ENCODE results near the gene NFE2L1. TPM values are rescaled to one million over a fixed set of nuclear protein-coding genes. Genes with fewer than 3 reads are reported as not detected.

NFE2L1 gene
- total and polyA plus RNA-seq, 8 donors = 27.4 to 74.0 (median 44.5) TPM

- no peak for ATAC-seq
- WGBS, 2 donors = 57 to 78% methylated on average over 4 of the region's 4 CpGs
- no peak for DNase-seq
- Histone ChIP-seq H3K4me3 (no peak overlapping the region), H3K4me1 (peaks cover 9 to 22% (median 15%) of the 10 kb centered on the region in 3 donors), H3K27me3 (no peaks in the 10 kb centered on the region), H3K27ac (no peak overlapping the region), H3K9me3 (no peaks in the 10 kb centered on the region), H3K36me3 (peaks cover 0 to 44% (median 33%) of the 10 kb centered on the region in 3 donors)
- intact Hi-C loops (cut with DNase I) = no loop called here
- FAIRE-seq = no peak
- TF ChIP-seq CTCF (IDR thresholded peaks at IDR 0.05) = no peak
Measured at GRCh38 chr17:48057626-48058025, 9.5 kb downstream of the NFE2L1 start.

GRCh38 chr17:48058393-48059124 lies 10.4 kb downstream of the NFE2L1 start:
- Histone ChIP-seq H3K27ac (no peak overlapping the region), H3K36me3 (peaks cover 0 to 44% (median 33%) of the 10 kb centered on the region in 3 donors), H3K9me3 (no peaks in the 10 kb centered on the region), H3K27me3 (no peaks in the 10 kb centered on the region), H3K4me1 (peaks cover 0 to 13% (median 6%) of the 10 kb centered on the region in 3 donors), H3K4me3 (no peak overlapping the region)
- no peak for ATAC-seq
- DNase-seq = no peak
- intact Hi-C loops (cut with DNase I) = no loop called here
- no peak for FAIRE-seq
- TF ChIP-seq CTCF (IDR thresholded peaks at IDR 0.05) = no peak
- 79 to 83% methylated on average over 11 of the region's 11 CpGs for WGBS, 2 donors

GRCh38 chr17:48059125-48059668 lies 11.0 kb downstream of the NFE2L1 start:
- H3K36me3 ChIP-seq = peaks cover 0 to 44% (median 33%) of the 10 kb centered on the region in 3 donors
- no peak for TF ChIP-seq CTCF (IDR thresholded peaks at IDR 0.05)
- no peak for ATAC-seq

GRCh38 chr17:48060249-48060648 lies 12.1 kb downstream of the NFE2L1 start:
- Histone ChIP-seq H3K4me3 (no peak overlapping the region), H3K36me3 (peaks cover 0 to 44% (median 33%) of the 10 kb centered on the region in 3 donors), H3K27ac (no peak overlapping the region), H3K9me3 (no peaks in the 10 kb centered on the region), H3K4me1 (no peaks in the 10 kb centered on the region), H3K27me3 (no peaks in the 10 kb centered on the region)
- DNase-seq = no peak
- TF ChIP-seq CTCF (IDR thresholded peaks at IDR 0.05) = no peak
- intact Hi-C loops (cut with DNase I) = no loop called here
- ATAC-seq = no peak
- 77 to 80% methylated on average over 7 of the region's 7 CpGs for WGBS, 2 donors
- FAIRE-seq = no peak

More at GRCh38 chr17:48059125-48059668, 11.0 kb downstream of the NFE2L1 start:
- H3K4me1 ChIP-seq = peaks cover 0 to 6% (median 0%) of the 10 kb centered on the region in 3 donors
- DNase-seq = no peak
- H3K27ac ChIP-seq = no peak overlapping the region
- 95 to 96% methylated on average over 31 to 32 of the region's 32 CpGs for WGBS, 2 donors
- H3K9me3 ChIP-seq = no peaks in the 10 kb centered on the region
- intact Hi-C loops (cut with DNase I) = no loop called here
- no peaks in the 10 kb centered on the region for H3K27me3 ChIP-seq
- no peak overlapping the region for H3K4me3 ChIP-seq
- FAIRE-seq = no peak

- WGBS, 2 donors = 93 to 95% methylated on average over 7 of the region's 7 CpGs
- FAIRE-seq (no peak), ATAC-seq (no peak), DNase-seq (no peak)
- intact Hi-C loops (cut with DNase I) = no loop called here
- H3K27me3 ChIP-seq = no peaks in the 10 kb centered on the region
- no peak for TF ChIP-seq CTCF (IDR thresholded peaks at IDR 0.05)
- H3K4me3 ChIP-seq = no peak overlapping the region
- H3K36me3 ChIP-seq = peaks cover 0 to 34% (median 26%) of the 10 kb centered on the region in 3 donors
- H3K9me3 ChIP-seq = no peaks in the 10 kb centered on the region
- peaks cover 0 to 4% (median 0%) of the 10 kb centered on the region in 3 donors for H3K4me1 ChIP-seq
- no peak overlapping the region for H3K27ac ChIP-seq
Measured at GRCh38 chr17:48062273-48062672, 14.1 kb downstream of the NFE2L1 start.
